Measurements from ENCODE around the gene SMIM35.

The SMIM35 gene

DNA sequence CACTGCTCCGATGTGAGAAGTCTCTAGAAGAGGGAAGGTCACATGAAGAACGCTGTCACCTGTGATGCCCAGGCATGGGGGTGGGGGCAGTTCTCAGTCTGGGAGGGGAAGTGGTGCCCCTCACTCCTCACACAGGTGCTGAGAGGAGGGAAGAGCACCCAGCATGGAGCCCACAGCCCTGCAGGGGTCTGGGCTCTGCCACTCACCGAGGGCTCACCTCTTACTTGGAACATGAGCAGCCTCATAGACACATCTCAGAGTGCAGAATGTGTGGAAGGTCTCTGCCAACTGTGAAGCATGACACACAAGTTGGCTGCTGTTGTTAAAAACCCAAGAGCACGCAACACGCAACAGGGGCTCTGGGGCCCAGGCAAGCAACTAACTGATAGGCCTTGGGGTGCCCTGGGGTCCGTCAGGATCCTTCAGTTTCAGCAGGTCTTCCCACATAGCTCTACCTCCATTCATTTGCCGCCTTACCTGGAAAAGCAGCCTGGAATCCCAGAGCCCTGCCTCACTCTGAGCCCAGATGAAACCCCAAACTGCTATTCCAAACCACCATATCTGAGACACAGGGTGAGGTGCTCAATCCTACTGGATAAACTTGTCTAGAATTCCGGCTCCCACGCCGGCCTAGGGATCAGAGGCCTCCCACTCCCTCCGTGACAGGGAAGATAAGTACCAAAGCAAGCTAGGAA, 27.4 kb downstream of the SMIM35 start:
- Histone ChIP-seq H3K9me3 (ENCODE audit: control insufficient read depth, low read length) (no peaks in the 10 kb centered on the region), H3K4me3 (ENCODE audit: low read length) (no peak overlapping the region), H3K27me3 (ENCODE audit: control insufficient read depth, insufficient read depth, low read length) (no peaks in the 10 kb centered on the region), H3K4me1 (ENCODE audit: control insufficient read depth, insufficient read depth, low read length) (no peaks in the 10 kb centered on the region), H3K9ac (ENCODE audit: low read length) (no peak overlapping the region), H3K36me3 (ENCODE audit: control insufficient read depth, insufficient read depth, low read length) (no peaks in the 10 kb centered on the region)

DNA sequence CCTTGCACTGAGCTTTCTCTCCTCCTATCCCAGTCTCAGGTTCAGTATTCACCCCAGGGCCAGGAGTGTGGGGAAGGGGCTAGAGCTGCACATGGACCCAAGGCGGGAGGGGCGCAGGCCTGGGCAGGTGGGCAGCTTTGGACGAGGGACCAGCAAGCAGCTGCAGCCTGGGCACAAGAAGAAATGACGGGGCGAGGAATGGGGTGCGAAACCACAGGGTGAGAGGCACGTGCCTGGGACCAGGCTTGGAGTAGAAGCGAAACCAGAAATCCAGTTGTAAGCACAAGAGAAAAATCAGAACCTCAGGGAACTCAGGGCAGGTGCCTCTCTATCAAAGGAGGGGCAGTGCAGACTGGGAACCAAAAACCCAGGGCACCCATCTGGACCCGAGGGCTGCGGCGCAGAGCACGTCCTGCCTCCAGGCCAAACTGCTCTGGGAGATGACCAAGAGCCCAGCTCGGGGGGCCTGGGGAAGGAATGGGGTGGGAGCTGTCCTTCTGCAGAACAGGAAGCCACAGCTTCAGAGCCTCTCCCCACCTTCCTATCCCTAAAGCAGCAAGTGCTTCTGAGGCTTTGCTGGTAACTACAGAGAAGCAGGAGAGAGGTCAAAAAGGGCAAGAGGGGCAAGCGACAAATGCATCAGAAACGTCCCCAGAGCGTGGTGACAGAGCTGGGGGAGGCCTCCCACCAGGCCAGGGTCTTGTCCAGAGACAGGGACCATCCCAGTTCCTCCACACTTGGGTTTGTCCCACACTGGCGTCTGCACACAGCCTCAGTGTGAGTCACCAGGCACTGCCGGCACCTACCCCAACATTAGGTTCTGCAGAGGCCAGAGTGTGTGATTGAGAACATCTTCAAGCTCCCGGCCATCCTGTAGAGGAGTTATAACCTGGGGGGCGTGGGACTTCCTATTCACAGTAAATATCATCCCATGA, 28.2 kb downstream of the SMIM35 start:
- no peaks in the 10 kb centered on the region for H3K27me3 ChIP-seq (ENCODE audit: control insufficient read depth, insufficient read depth, low read length)

DNA sequence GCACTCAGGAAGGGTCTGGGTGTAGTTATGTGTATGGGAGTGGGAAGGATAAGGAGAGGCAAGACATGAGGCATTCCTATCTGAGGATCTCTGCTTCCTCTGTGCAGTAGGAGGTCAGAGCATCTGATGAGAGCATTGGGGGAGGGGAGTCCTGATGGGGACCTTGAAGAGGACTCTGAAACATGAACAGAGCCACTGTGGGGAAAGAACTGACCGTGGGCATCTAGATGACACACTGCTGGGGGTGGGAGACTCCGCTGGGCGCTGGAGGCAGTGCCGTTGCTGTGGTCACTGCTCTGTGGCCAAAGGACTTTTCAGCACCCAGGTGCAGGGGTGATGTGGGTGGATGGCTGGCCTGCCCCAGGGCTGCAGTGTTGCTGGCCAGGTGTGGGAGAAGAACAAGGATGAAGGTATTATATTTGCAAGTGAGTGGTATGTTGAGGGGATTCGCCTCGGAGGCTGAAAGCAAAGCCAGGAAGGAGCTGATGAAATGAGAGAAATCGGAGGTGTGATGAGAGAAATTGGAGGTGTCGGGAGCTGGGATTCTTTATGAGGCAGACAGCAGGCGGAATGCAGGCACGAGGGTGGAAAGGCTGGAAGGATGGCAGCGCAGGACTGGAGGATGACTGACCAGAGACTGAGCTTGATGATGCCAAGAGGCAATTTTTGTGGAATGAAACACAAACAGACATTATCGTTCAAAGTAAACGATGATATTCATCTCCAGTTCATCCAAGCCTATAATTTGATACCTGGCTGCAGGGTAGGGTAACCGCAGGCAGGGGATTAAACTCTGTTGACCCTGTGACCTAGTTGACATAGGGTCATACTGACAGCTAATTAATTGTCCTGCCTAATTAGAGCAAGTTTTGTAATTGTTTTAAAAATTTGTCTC, 29.3 kb downstream of the SMIM35 start:
- no peaks in the 10 kb centered on the region for H3K4me1 ChIP-seq (ENCODE audit: control insufficient read depth, insufficient read depth, low read length)
- H3K9ac ChIP-seq (ENCODE audit: low read length), result no peak overlapping the region
- H3K9me3 ChIP-seq (ENCODE audit: control insufficient read depth, low read length), result no peaks in the 10 kb centered on the region
- no peak overlapping the region for H3K4me3 ChIP-seq (ENCODE audit: low read length)
- no peaks in the 10 kb centered on the region for H3K27me3 ChIP-seq (ENCODE audit: control insufficient read depth, insufficient read depth, low read length)
- no peaks in the 10 kb centered on the region for H3K36me3 ChIP-seq (ENCODE audit: control insufficient read depth, insufficient read depth, low read length)

More for the DNA sequence above, 28.2 kb downstream of the SMIM35 start:
- no peaks in the 10 kb centered on the region for H3K36me3 ChIP-seq (ENCODE audit: control insufficient read depth, insufficient read depth, low read length)
- H3K4me3 ChIP-seq (ENCODE audit: low read length), result no peak overlapping the region
- H3K4me1 ChIP-seq (ENCODE audit: control insufficient read depth, insufficient read depth, low read length), result no peaks in the 10 kb centered on the region
- H3K9me3 ChIP-seq (ENCODE audit: control insufficient read depth, low read length), result no peaks in the 10 kb centered on the region
- no peak overlapping the region for H3K9ac ChIP-seq (ENCODE audit: low read length)

DNA sequence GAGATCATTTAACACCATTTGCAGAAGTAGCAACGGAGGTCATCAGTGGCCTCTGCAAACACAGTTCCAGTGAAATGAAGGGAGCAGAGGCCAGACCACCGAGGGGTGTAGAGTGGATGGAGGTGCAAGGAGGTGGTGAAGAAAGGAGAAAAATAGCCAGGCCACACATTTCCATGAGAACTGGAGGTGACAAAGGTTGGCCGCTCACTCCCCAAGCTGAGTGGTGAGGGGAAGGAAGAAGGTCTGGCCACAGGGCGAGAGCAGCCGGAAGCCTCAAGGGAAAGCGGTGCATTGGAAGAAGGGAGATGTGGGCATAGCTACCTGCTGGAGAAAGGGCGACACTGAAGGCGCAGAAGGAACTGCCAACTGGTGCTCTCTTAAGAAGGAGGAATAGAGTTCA, 30.0 kb downstream of the SMIM35 start:
- no peak overlapping the region for H3K9ac ChIP-seq (ENCODE audit: low read length)
- no peaks in the 10 kb centered on the region for H3K36me3 ChIP-seq (ENCODE audit: control insufficient read depth, insufficient read depth, low read length)
- H3K9me3 ChIP-seq (ENCODE audit: control insufficient read depth, low read length), result no peaks in the 10 kb centered on the region
- H3K27me3 ChIP-seq (ENCODE audit: control insufficient read depth, insufficient read depth, low read length), result no peaks in the 10 kb centered on the region
- no peak overlapping the region for H3K4me3 ChIP-seq (ENCODE audit: low read length)
- no peaks in the 10 kb centered on the region for H3K4me1 ChIP-seq (ENCODE audit: control insufficient read depth, insufficient read depth, low read length)

DNA sequence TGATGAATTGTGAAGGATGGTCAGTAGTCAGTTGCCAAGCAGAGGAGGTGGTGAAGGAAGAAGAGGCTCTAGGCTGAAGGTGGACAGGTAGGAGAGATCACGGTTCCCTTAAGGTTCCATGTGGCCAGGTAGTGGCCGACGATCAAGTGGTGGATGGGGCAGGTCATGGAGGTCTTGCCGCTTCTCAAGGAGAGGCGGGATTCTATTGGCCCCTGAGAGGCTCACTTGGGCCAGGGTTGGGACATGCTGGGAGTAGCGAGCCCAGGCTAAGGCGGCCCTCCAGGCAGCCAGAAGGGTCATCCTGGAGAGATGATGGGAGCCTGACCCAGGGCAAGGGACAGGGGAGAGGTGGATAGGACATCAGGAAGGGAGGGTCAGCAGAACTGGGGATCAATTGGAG, 30.8 kb downstream of the SMIM35 start:
- Histone ChIP-seq H3K9me3 (ENCODE audit: control insufficient read depth, low read length) (no peaks in the 10 kb centered on the region), H3K4me3 (ENCODE audit: low read length) (no peak overlapping the region), H3K36me3 (ENCODE audit: control insufficient read depth, insufficient read depth, low read length) (no peaks in the 10 kb centered on the region), H3K27me3 (ENCODE audit: control insufficient read depth, insufficient read depth, low read length) (no peaks in the 10 kb centered on the region), H3K9ac (ENCODE audit: low read length) (no peak overlapping the region), H3K4me1 (ENCODE audit: control insufficient read depth, insufficient read depth, low read length) (no peaks in the 10 kb centered on the region)

DNA sequence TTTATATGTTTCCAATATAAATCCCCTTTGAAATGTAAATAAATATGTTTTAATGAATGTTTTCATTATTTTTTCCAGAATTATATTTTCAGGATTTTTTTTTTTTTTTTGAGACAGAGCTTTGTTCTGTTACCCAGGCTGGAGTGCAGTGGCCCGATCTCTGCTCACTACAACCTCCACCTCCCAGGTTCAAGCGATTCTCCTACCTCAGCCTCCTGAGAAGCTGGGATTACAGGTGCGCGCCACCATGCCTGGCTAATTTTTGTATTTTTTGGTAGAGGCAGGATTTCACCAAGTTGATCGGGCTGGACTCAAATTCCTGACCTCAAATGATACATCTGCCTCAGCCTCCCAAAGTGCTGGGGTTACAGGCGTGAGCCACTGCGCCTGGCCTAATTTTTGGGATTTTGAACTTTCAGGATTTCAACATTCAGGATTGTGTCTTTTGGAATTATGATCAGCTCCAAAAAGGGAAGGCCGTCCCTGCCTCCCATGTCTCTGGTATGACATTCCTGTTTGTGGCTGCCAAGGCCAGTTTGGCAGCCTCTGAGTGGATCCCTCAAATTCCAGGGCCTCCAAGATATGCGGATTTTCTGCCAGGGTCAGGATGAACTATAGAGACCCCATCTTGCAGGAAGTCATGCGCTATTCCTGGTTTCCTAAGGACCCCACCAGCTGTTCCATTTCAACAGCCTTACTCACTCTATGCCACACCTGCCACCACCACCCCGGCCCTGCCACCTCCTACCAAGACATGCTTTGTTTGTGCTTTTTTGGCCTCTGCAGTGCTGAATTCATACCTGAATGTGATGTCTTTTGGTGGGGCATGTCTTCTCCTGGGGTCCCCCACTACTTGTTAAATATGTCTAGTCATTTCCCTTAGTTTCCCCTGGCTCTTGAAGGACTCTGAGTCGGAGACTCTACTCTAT, 31.8 kb downstream of the SMIM35 start:
- H3K4me3 ChIP-seq (ENCODE audit: low read length), result no peak overlapping the region
- H3K9ac ChIP-seq (ENCODE audit: low read length), result no peak overlapping the region
- no peaks in the 10 kb centered on the region for H3K36me3 ChIP-seq (ENCODE audit: control insufficient read depth, insufficient read depth, low read length)
- H3K27me3 ChIP-seq (ENCODE audit: control insufficient read depth, insufficient read depth, low read length), result no peaks in the 10 kb centered on the region
- H3K9me3 ChIP-seq (ENCODE audit: control insufficient read depth, low read length), result no peaks in the 10 kb centered on the region
- no peaks in the 10 kb centered on the region for H3K4me1 ChIP-seq (ENCODE audit: control insufficient read depth, insufficient read depth, low read length)

DNA sequence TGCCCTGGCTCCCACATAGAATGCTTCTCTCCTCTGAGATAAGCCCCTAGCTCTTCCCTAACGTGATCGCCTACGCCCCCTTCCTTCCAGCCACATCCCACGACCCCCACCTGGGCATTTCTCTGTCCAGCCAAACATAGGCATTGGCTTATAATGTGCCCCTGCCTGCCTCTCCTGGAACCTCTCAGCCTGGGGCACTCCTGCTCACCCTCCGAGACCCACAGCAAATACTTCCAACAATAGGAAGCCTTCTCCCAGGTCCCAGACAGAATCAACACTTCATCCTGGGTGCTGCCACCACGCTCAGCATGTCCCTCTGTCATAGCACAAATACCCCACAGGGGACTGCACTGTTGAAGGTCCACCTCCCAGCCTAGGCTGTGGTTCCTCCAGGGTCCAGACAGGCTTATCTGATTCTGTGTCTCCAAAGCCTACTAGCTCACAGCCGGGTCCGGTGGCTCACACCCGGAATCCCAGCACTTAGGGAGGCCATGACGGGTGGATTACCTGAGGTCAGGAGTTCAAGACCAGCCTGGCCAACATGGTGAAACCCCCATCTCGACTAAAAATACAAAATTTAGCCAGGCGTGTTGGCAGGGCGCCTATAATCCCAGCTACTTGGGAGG, 34.1 kb downstream of the SMIM35 start:
- Histone ChIP-seq H3K9me3 (ENCODE audit: control insufficient read depth, low read length) (no peaks in the 10 kb centered on the region), H3K36me3 (ENCODE audit: control insufficient read depth, insufficient read depth, low read length) (no peaks in the 10 kb centered on the region), H3K4me3 (ENCODE audit: low read length) (no peak overlapping the region), H3K4me1 (ENCODE audit: control insufficient read depth, insufficient read depth, low read length) (no peaks in the 10 kb centered on the region), H3K9ac (ENCODE audit: low read length) (no peak overlapping the region), H3K27me3 (ENCODE audit: control insufficient read depth, insufficient read depth, low read length) (no peaks in the 10 kb centered on the region)

DNA sequence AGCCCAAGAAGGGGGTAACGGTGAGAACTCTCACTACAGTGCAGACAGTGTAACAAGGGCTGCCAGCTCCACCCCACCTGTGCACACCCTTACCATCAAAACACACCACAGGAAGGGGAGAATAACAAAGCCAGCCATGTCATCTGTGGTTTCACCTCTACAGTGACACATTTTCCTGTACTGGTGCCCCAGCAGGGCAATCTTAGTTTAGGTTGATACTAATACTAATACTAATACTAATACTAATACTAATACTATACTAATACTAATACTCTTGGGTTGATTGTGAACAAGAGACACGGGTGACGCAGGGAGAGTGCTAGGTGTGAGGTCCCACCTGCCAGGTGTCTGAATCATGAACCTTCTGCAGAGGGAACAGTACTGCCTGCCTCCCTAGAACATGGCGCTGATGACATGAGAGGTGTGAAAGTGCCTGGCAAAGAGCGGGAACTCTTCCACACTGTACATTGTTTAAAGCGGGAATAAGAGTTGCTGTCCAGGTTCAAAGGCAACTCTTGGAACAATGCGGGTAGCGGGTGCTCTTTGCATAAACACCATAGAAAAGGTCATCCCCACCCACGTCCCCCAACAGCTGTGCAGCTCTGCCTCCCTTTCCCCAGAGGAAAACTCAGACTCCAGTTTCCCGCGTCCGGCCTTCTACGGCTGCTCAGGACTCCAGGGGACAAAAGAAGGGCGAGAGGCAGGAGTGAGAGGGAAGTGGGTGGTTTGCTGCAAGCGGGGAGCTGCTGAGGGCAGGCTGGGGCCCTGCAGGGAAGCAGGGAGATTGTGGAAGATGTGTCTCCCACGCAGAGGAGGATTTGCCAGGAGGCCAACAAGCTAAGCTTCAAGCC, 34.9 kb downstream of the SMIM35 start:
- Histone ChIP-seq H3K4me3 (ENCODE audit: low read length) (no peak overlapping the region), H3K9me3 (ENCODE audit: control insufficient read depth, low read length) (no peaks in the 10 kb centered on the region), H3K36me3 (ENCODE audit: control insufficient read depth, insufficient read depth, low read length) (no peaks in the 10 kb centered on the region), H3K4me1 (ENCODE audit: control insufficient read depth, insufficient read depth, low read length) (no peaks in the 10 kb centered on the region), H3K9ac (ENCODE audit: low read length) (no peak overlapping the region), H3K27me3 (ENCODE audit: control insufficient read depth, insufficient read depth, low read length) (no peaks in the 10 kb centered on the region)

DNA sequence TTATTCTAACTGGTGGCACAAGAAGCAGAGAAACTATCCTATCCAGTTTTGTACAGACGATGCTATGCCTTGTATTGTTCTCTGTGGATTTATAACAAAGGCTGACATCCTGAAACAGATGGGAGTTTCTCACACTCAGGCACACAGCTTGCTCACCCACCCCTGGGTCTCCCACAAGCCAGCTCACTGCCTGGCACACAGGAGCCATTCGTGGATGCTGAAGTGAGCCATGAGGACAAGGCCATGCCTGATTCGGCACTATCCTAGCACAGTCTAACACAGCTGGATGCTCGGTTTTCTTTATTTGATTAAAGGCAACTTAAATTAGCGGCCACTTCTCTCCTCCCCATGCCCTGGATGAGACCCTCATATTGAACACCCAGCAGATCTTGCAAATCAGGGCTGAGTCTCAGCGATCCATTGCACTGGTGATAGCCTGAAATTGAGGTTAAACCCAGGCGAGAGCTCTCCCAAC, 35.6 kb downstream of the SMIM35 start:
- Histone ChIP-seq H3K4me3 (ENCODE audit: low read length) (no peak overlapping the region), H3K4me1 (ENCODE audit: control insufficient read depth, insufficient read depth, low read length) (no peaks in the 10 kb centered on the region), H3K36me3 (ENCODE audit: control insufficient read depth, insufficient read depth, low read length) (no peaks in the 10 kb centered on the region), H3K9ac (ENCODE audit: low read length) (no peak overlapping the region), H3K27me3 (ENCODE audit: control insufficient read depth, insufficient read depth, low read length) (no peaks in the 10 kb centered on the region), H3K9me3 (ENCODE audit: control insufficient read depth, low read length) (no peaks in the 10 kb centered on the region)

DNA sequence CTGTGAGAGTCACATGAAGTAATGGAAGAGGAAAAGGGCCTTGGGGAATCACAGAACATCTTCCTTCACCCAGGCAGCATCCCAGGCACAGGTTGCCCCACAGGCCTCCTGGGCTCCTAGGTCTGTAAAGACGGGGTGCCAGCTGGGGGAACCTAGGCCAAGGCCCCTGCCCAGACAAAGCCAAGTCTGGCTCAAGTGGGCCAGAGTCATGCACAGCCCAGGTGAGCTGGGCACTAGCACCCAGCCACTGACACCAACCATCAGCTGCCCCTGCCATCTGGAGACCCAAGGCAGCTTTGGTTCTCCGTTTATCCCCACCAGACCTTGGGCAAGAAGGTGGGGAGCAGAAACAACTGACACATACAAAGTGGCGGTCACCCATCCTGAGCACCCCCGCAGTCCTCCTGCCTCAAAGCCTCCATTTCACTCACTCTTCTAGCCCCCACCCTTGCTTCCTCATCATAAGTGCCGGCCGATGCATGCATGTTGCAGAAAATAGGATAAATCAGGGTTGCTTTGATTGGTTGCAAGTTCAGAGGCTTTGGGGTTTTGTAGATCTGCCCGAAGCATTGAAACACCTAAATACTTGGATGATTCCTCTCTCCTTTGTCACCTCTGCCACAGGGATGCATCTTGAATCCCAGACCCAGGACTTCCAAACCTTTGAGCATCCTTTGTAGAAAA, 36.4 kb downstream of the SMIM35 start:
- no peaks in the 10 kb centered on the region for H3K36me3 ChIP-seq (ENCODE audit: control insufficient read depth, insufficient read depth, low read length)
- H3K4me1 ChIP-seq (ENCODE audit: control insufficient read depth, insufficient read depth, low read length), result no peaks in the 10 kb centered on the region
- no peaks in the 10 kb centered on the region for H3K9me3 ChIP-seq (ENCODE audit: control insufficient read depth, low read length)
- no peaks in the 10 kb centered on the region for H3K27me3 ChIP-seq (ENCODE audit: control insufficient read depth, insufficient read depth, low read length)
- H3K9ac ChIP-seq (ENCODE audit: low read length), result no peak overlapping the region
- no peak overlapping the region for H3K4me3 ChIP-seq (ENCODE audit: low read length)

All from mucosa of stomach (tissue), 1 donor.